ENCODE results near the gene TECTA.
"Not testable (repeated sequence)": the region's sequence is repeated elsewhere in the genome, so short reads cannot be mapped to it uniquely, and the experiment has no call there.

TECTA gene

DNA sequence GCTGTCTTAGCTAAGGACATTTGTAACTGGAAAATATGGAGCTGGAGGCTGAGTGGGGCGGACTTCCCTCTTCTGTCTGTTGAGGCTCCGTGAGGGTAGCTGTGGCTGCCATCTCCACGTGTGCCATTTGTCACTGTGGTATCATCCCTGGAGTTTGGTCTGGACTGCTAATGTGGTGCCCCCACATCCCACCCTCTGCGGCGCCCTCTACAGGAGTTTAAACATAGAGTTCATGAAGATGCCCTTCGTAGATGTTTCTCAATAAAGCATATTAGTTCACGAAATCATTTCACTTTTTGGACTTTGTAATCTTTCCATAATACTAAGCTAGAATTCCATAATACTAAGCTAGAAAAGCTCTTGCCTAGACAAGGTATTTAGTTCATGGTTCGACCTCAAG, 52.4 kb downstream of the TECTA start:
- Histone ChIP-seq H3K27me3 (ENCODE audit: control insufficient read depth, insufficient read depth, low read length) (peaks cover 3% of the 10 kb centered on the region), H3K36me3 (ENCODE audit: insufficient read depth, low read length) (no peaks in the 10 kb centered on the region), H3K9ac (ENCODE audit: low read depth, low read length) (no peak overlapping the region), H3K9me3 (replicated peaks; ENCODE audit: low read length) (no peaks in the 10 kb centered on the region), H3K4me2 (ENCODE audit: low read length) (no peak overlapping the region), H3K4me1 (ENCODE audit: control insufficient read depth, insufficient read depth, low read length) (no peaks in the 10 kb centered on the region), H3K4me3 (ENCODE audit: low read length) (no peak overlapping the region)

GRCh38 chr11:121154486-121155314, 53.7 kb downstream of the TECTA start:
- Histone ChIP-seq H3K4me3 (ENCODE audit: low read length) (no peak overlapping the region), H3K27me3 (ENCODE audit: control insufficient read depth, insufficient read depth, low read length) (peaks cover 3% of the 10 kb centered on the region), H3K36me3 (ENCODE audit: insufficient read depth, low read length) (no peaks in the 10 kb centered on the region)

DNA sequence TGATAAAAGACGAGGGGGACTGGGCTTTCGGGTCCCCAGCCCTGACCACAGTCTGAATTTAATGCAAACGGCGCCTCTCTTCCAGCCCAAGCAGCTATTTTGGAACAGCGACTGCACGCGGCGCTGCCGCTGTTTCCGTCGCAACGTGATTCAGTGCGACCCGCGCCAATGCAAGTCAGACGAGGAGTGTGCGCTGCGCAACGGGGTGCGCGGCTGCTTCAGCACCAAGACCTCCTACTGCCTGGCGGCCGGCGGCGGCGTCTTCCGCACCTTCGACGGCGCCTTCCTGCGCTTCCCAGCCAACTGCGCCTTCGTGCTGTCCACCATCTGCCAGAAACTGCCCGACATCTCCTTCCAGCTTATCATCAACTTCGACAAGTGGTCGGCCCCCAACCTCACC, 56.7 kb downstream of the TECTA start:
- peaks cover 3% of the 10 kb centered on the region for H3K27me3 ChIP-seq (ENCODE audit: control insufficient read depth, insufficient read depth, low read length)
- H3K9ac ChIP-seq (ENCODE audit: low read depth, low read length), result no peak overlapping the region
- no peak overlapping the region for H3K4me3 ChIP-seq (ENCODE audit: low read length)

More at GRCh38 chr11:121154486-121155314, 53.7 kb downstream of the TECTA start:
- H3K9me3 ChIP-seq (replicated peaks; ENCODE audit: low read length), result no peaks in the 10 kb centered on the region
- no peak overlapping the region for H3K4me2 ChIP-seq (ENCODE audit: low read length)
- no peak overlapping the region for H3K9ac ChIP-seq (ENCODE audit: low read depth, low read length)
- H3K4me1 ChIP-seq (ENCODE audit: control insufficient read depth, insufficient read depth, low read length), result no peaks in the 10 kb centered on the region

DNA sequence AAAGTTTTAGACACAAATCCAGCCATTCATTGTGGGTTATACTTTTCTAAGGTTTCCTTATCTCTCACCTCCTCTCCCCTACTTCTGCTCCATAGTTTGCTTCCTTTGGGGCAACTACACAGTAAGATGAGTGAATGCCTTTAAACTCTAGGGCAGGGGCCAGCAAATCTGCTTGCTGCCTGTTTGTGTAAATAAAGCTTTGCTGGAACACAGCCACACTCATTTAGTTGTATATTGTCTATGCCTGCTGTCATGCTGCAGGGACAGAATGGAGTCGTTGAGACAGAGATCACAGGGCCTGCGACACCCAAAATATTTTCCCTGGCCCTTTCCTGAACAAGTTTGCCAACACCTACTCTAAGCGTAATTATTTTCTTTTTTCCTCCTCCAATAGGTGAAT, 58.7 kb downstream of the TECTA start:
- no peaks in the 10 kb centered on the region for H3K27me3 ChIP-seq (ENCODE audit: control insufficient read depth, insufficient read depth, low read length)
- H3K9ac ChIP-seq (ENCODE audit: low read depth, low read length), result no peak overlapping the region
- no peak overlapping the region for H3K4me3 ChIP-seq (ENCODE audit: low read length)
- no peaks in the 10 kb centered on the region for H3K4me1 ChIP-seq (ENCODE audit: control insufficient read depth, insufficient read depth, low read length)
- H3K9me3 ChIP-seq (replicated peaks; ENCODE audit: low read length), result no peaks in the 10 kb centered on the region
- H3K4me2 ChIP-seq (ENCODE audit: low read length), result no peak overlapping the region
- no peaks in the 10 kb centered on the region for H3K36me3 ChIP-seq (ENCODE audit: insufficient read depth, low read length)

More for the DNA sequence above, 56.7 kb downstream of the TECTA start:
- Histone ChIP-seq H3K4me2 (ENCODE audit: low read length) (no peak overlapping the region), H3K36me3 (ENCODE audit: insufficient read depth, low read length) (no peaks in the 10 kb centered on the region), H3K4me1 (ENCODE audit: control insufficient read depth, insufficient read depth, low read length) (no peaks in the 10 kb centered on the region), H3K9me3 (replicated peaks; ENCODE audit: low read length) (no peaks in the 10 kb centered on the region)

- Histone ChIP-seq H3K4me2 (ENCODE audit: low read length) (no peak overlapping the region), H3K27me3 (ENCODE audit: control insufficient read depth, insufficient read depth, low read length) (peaks cover 4% of the 10 kb centered on the region), H3K9ac (ENCODE audit: low read depth, low read length) (no peak overlapping the region)
These were observed 60.4 kb downstream of the TECTA start for GRCh38 chr11:121161349-121161917.

DNA sequence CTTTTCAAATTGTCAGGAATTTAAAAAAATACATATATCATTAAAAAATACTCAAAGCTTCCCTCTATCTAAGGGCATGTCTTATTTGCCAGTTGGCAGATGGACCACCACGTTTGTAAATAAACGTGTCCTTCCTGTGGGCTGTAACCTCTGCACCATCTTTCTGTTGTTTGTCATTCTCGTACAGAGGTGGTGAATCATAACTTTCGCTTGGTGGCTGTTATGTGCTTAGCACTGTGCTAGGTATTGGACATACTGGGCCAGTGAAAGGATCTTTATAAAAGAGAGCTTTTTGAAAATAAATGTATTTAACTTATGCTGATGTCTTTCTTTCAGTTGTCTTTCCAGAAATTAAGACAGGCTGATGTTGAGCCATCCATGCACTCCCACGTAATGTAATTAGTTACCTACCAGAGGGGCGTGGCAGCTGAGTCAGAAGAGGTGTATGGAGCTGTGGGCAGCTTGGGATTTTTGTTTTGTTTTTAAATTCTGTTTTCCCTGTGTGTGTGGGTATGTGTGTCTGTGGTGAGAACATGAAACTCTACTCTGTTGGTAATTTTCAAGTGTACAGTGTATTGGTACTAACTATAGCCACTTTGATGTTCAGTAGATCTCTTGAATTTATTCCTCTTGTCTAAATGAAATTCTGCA, 62.7 kb downstream of the TECTA start:
- H3K4me1 ChIP-seq (ENCODE audit: control insufficient read depth, insufficient read depth, low read length), result no peaks in the 10 kb centered on the region
- H3K27me3 ChIP-seq (ENCODE audit: control insufficient read depth, insufficient read depth, low read length), result peaks cover 4% of the 10 kb centered on the region
- no peaks in the 10 kb centered on the region for H3K36me3 ChIP-seq (ENCODE audit: insufficient read depth, low read length)
- no peak overlapping the region for H3K4me2 ChIP-seq (ENCODE audit: low read length)
- no peak overlapping the region for H3K9ac ChIP-seq (ENCODE audit: low read depth, low read length)
- H3K9me3 ChIP-seq (replicated peaks; ENCODE audit: low read length), result no peaks in the 10 kb centered on the region
- no peak overlapping the region for H3K4me3 ChIP-seq (ENCODE audit: low read length)

More at GRCh38 chr11:121161349-121161917, 60.4 kb downstream of the TECTA start:
- no peaks in the 10 kb centered on the region for H3K9me3 ChIP-seq (replicated peaks; ENCODE audit: low read length)
- H3K4me3 ChIP-seq (ENCODE audit: low read length), result no peak overlapping the region
- H3K4me1 ChIP-seq (ENCODE audit: control insufficient read depth, insufficient read depth, low read length), result no peaks in the 10 kb centered on the region
- no peaks in the 10 kb centered on the region for H3K36me3 ChIP-seq (ENCODE audit: insufficient read depth, low read length)

GRCh38 chr11:121177629-121178028, 76.6 kb downstream of the TECTA start:
- H3K4me3 ChIP-seq (ENCODE audit: low read length); H3K9ac ChIP-seq (ENCODE audit: low read depth, low read length); H3K4me1 ChIP-seq (ENCODE audit: control insufficient read depth, insufficient read depth, low read length); H3K9me3 ChIP-seq (replicated peaks; ENCODE audit: low read length); H3K27me3 ChIP-seq (ENCODE audit: control insufficient read depth, insufficient read depth, low read length); H3K4me2 ChIP-seq (ENCODE audit: low read length); H3K36me3 ChIP-seq (ENCODE audit: insufficient read depth, low read length): not testable (repeated sequence)

- Histone ChIP-seq H3K27me3 (ENCODE audit: control insufficient read depth, insufficient read depth, low read length) (no peaks in the 10 kb centered on the region), H3K9ac (ENCODE audit: low read depth, low read length) (no peak overlapping the region), H3K36me3 (ENCODE audit: insufficient read depth, low read length) (no peaks in the 10 kb centered on the region), H3K4me1 (ENCODE audit: control insufficient read depth, insufficient read depth, low read length) (no peaks in the 10 kb centered on the region), H3K9me3 (replicated peaks; ENCODE audit: low read length) (no peaks in the 10 kb centered on the region), H3K4me2 (ENCODE audit: low read length) (no peak overlapping the region), H3K4me3 (ENCODE audit: low read length) (no peak overlapping the region)
These were observed 78.3 kb downstream of the TECTA start for GRCh38 chr11:121179306-121179705.

DNA sequence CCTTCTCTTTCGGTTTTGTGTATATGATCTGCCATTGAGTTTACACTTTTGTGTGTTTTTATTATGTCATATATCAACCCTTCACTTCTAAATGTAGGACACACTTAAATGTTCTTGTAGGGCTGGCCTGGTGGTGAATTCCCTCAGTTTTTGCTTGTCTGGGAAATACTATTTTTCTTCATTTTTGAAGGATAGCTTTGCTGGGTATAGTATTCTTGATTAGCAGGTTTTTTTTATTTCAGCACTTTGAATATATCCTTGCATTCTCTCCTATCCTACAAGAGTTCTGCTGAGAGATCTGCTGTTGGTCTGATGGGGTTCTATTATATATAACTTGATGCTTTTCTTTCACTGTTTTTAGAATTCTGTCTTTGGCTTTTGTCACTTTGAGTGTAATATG, 79.1 kb downstream of the TECTA start:
- H3K27me3 ChIP-seq (ENCODE audit: control insufficient read depth, insufficient read depth, low read length), result no peaks in the 10 kb centered on the region
- H3K4me2 ChIP-seq (ENCODE audit: low read length), result no peak overlapping the region
- H3K9ac ChIP-seq (ENCODE audit: low read depth, low read length), result no peak overlapping the region
- no peaks in the 10 kb centered on the region for H3K36me3 ChIP-seq (ENCODE audit: insufficient read depth, low read length)
- no peaks in the 10 kb centered on the region for H3K9me3 ChIP-seq (replicated peaks; ENCODE audit: low read length)
- H3K4me1 ChIP-seq (ENCODE audit: control insufficient read depth, insufficient read depth, low read length), result no peaks in the 10 kb centered on the region
- H3K4me3 ChIP-seq (ENCODE audit: low read length), result no peak overlapping the region

GRCh38 chr11:121188776-121189175, 87.7 kb downstream of the TECTA start:
- H3K9me3 ChIP-seq (replicated peaks; ENCODE audit: low read length), result no peaks in the 10 kb centered on the region
- H3K4me1 ChIP-seq (ENCODE audit: control insufficient read depth, insufficient read depth, low read length), result no peaks in the 10 kb centered on the region
- no peak overlapping the region for H3K4me2 ChIP-seq (ENCODE audit: low read length)
- H3K9ac ChIP-seq (ENCODE audit: low read depth, low read length), result no peak overlapping the region
- no peaks in the 10 kb centered on the region for H3K36me3 ChIP-seq (ENCODE audit: insufficient read depth, low read length)
- no peaks in the 10 kb centered on the region for H3K27me3 ChIP-seq (ENCODE audit: control insufficient read depth, insufficient read depth, low read length)
- no peak overlapping the region for H3K4me3 ChIP-seq (ENCODE audit: low read length)

DNA sequence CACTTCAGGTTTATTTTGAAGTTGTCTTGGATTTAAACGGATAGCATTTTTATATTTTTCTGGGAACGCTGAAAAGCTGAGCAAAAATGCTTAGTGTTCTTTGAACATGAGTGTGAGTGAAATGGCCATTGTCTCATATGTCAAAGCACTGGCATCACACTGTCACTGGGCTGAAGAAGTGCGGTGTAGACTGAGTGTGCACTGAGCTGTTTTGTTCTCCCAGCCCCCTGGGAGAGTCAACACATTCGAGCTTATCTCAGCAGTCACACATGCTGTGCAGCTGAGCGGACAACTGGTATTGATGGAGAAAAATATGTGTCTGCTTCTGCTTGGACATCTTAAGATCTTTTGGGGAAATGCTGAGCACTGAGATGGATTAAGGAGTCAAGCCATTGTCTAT, 90.8 kb downstream of the TECTA start:
- Histone ChIP-seq H3K36me3 (ENCODE audit: insufficient read depth, low read length) (no peaks in the 10 kb centered on the region), H3K27me3 (ENCODE audit: control insufficient read depth, insufficient read depth, low read length) (peaks cover 7% of the 10 kb centered on the region), H3K4me1 (ENCODE audit: control insufficient read depth, insufficient read depth, low read length) (no peaks in the 10 kb centered on the region), H3K9me3 (replicated peaks; ENCODE audit: low read length) (no peaks in the 10 kb centered on the region), H3K4me2 (ENCODE audit: low read length) (no peak overlapping the region), H3K4me3 (ENCODE audit: low read length) (no peak overlapping the region), H3K9ac (ENCODE audit: low read depth, low read length) (no peak overlapping the region)

Data from skeletal muscle satellite cell (primary cell).